Pancreas (tissue), 10 donors: ENCODE data around the gene LIMCH1. TPM values are rescaled to one million over a fixed set of nuclear protein-coding genes. Genes with fewer than 3 reads are reported as not detected.

Source experiments
- ATAC-seq, 4 donors: fragments of 200-7000 bp; cut with Tn5 transposase; one replicate each; pipeline versions ENCODE4 v1.8.0 to v1.9.1; 2020; ENCODE audit warnings: mild to moderate bottlenecking in 4 of 4, moderate library complexity in 4 of 4
- DNase-seq, 6 donors: peaks; one replicate each; pipeline ENCODE4 v3.0.0-alpha.2; 2020
- FAIRE-seq: peaks from 2 replicates; lab custom pipeline; 2012; peaks lifted over from hg19 to GRCh38; lab: Jason Lieb, UNC
- H3K27ac ChIP-seq, 4 donors: fragments of 200-600 bp; sonication (generic); 1 replicate in 3 of 4; 2 replicates in 1 of 4; pipeline versions ENCODE4 v1.5.0 to v1.8.0; 2020
- H3K27me3 ChIP-seq, 4 donors: fragments of 200-600 bp; one replicate each; pipeline ENCODE4 v1.8.0; 2021
- H3K36me3 ChIP-seq, 3 donors: fragments of 200-600 bp; sonication (generic) in 1 of 3; one replicate each; pipeline versions ENCODE4 v1.5.0 to v1.8.0; 2020 to 2021
- H3K4me1 ChIP-seq, 3 donors: fragments of 200-600 bp; one replicate each; pipeline ENCODE4 v1.8.0; 2021
- H3K4me3 ChIP-seq, 4 donors: fragments of 200-600 bp; sonication (generic) in 2 of 4; one replicate each; pipeline versions ENCODE4 v1.5.0 to v1.8.0; 2020 to 2021
- H3K9me3 ChIP-seq, 4 donors: fragments of 200-600 bp; one replicate each; pipeline ENCODE4 v1.8.0; 2021
- CTCF ChIP-seq, 4 donors: fragments of 200-600 bp; sonication (generic) in 3 of 4; IDR thresholded peaks; one replicate each; pipeline versions ENCODE4 v1.5.0 to v1.8.0; 2021; ENCODE audit warnings: antibody characterized with exemption in 4 of 4
- WGBS, 2 donors: extraction: QIAGEN DNeasy Blood & Tissue Kit; methylation state at CpG; one replicate each; pipeline ENCODE4 v1.1.7; 2013; 5-methylcytosine and 5-hydroxymethylcytosine counted together
- intact Hi-C, 3 donors: fragments of 100-400 bp; cut with DNase I; formaldehyde crosslinking; loops; one replicate each; pipeline versions ENCODE4 v1.11.1 to v1.14.2; 2022
- polyA plus RNA-seq, 2 donors: library from polyadenylated mRNA; stranded (reverse); fragments of 200-250 nt; gene quantifications; one replicate each; pipeline ENCODE4 v1.2.3, GENCODE V29; 2013
- total RNA-seq, 6 donors: library from RNA; stranded (reverse); fragmentation: NEBNext Ultra II Directional in 4 of 6; extraction: Animal tissue kit (Norgen Biotek cat#: 25700) in 4 of 6; gene quantifications; one replicate each; pipeline versions ENCODE4 v1.2.1 to v1.2.4, GENCODE V29; 2021 to 2023
- donor health status: healthy with polysubstance abuse.
- donor health status: DM: no; HTN: no; CAD: no; lungs with moderate emphysema.
- donor health status: DM: no; HTN: no; CAD: no.
- donor health status: control.
- donor health status: control.
- donor health status: Bipolar disorder and iron deficiency.
- donor health status: DM: yes; HTN: yes; CAD: no.
- donor health status: DM: no; HTN: no; CAD: no.
- donor health status: DM: no; HTN: no; CAD: no.
- donor health status: DM: yes; HTN: yes; CAD: no.

LIMCH1 gene
- total and polyA plus RNA-seq, 8 donors, result 5.5 to 20.7 (median 11.0) TPM

GRCh38 chr4:41569961-41570360, 32.0 kb downstream of the LIMCH1 start:
- no peaks in the 10 kb centered on the region for H3K36me3 ChIP-seq
- DNase-seq (no peak), ATAC-seq (peak in 2 of 4 donors; percentile 71 to 74), FAIRE-seq (no peak)
- intact Hi-C loops, result no loop called here
- H3K27me3 ChIP-seq, result no peaks in the 10 kb centered on the region
- 58 to 60% methylated on average over 4 of the region's 4 CpGs for WGBS, 2 donors
- no peaks in the 10 kb centered on the region for H3K9me3 ChIP-seq
- H3K27ac ChIP-seq, result no peak overlapping the region
- no peak for TF ChIP-seq CTCF (IDR thresholded peaks at IDR 0.05)
- H3K4me1 ChIP-seq, result peaks cover 0 to 3% (median 0%) of the 10 kb centered on the region in 3 donors
- no peak overlapping the region for H3K4me3 ChIP-seq

GRCh38 chr4:41571422-41571821, 33.5 kb downstream of the LIMCH1 start:
- TF ChIP-seq CTCF (IDR thresholded peaks at IDR 0.05), result no peak
- DNase-seq (no peak), ATAC-seq (no peak), FAIRE-seq (no peak)
- Histone ChIP-seq H3K9me3 (no peaks in the 10 kb centered on the region), H3K36me3 (no peaks in the 10 kb centered on the region), H3K4me1 (peaks cover 0 to 3% (median 0%) of the 10 kb centered on the region in 3 donors), H3K27me3 (no peaks in the 10 kb centered on the region), H3K4me3 (no peak overlapping the region), H3K27ac (no peak overlapping the region)
- intact Hi-C loops, result no loop called here
- 63 to 73% methylated on average over 1 of the region's 1 CpG for WGBS, 2 donors

GRCh38 chr4:41572516-41572915, 34.6 kb downstream of the LIMCH1 start:
- H3K9me3 ChIP-seq, result no peaks in the 10 kb centered on the region
- H3K27me3 ChIP-seq, result no peaks in the 10 kb centered on the region
- no peak overlapping the region for H3K27ac ChIP-seq
- H3K36me3 ChIP-seq, result no peaks in the 10 kb centered on the region
- intact Hi-C loops, result no loop called here
- TF ChIP-seq CTCF (IDR thresholded peaks at IDR 0.05), result no peak
- ATAC-seq (peak in 2 of 4 donors; percentile 33 to 48), FAIRE-seq (no peak), DNase-seq (no peak)
- 24 to 26% methylated on average over 5 of the region's 5 CpGs for WGBS, 2 donors
- H3K4me1 ChIP-seq, result peaks cover 0 to 3% (median 0%) of the 10 kb centered on the region in 3 donors
- no peak overlapping the region for H3K4me3 ChIP-seq

- ATAC-seq, result no peak
- Histone ChIP-seq H3K9me3 (no peaks in the 10 kb centered on the region), H3K4me1 (peaks cover 0 to 3% (median 0%) of the 10 kb centered on the region in 3 donors), H3K4me3 (no peak overlapping the region), H3K27ac (no peak overlapping the region), H3K36me3 (no peaks in the 10 kb centered on the region), H3K27me3 (no peaks in the 10 kb centered on the region)
- intact Hi-C loops, result no loop called here
- TF ChIP-seq CTCF (IDR thresholded peaks at IDR 0.05), result no peak
- WGBS, 2 donors, result 74 to 76% methylated on average over 2 of the region's 2 CpGs
- FAIRE-seq, result no peak
- no peak for DNase-seq
Measured at GRCh38 chr4:41572956-41573355, 35.0 kb downstream of the LIMCH1 start.

- Histone ChIP-seq H3K9me3 (no peaks in the 10 kb centered on the region), H3K36me3 (no peaks in the 10 kb centered on the region), H3K27me3 (no peaks in the 10 kb centered on the region), H3K4me3 (no peak overlapping the region), H3K27ac (no peak overlapping the region), H3K4me1 (peaks cover 0 to 3% (median 0%) of the 10 kb centered on the region in 3 donors)
- TF ChIP-seq CTCF (IDR thresholded peaks at IDR 0.05), result no peak
- no peak for ATAC-seq
- 42 to 45% methylated on average over 4 of the region's 4 CpGs for WGBS, 2 donors
- no peak for DNase-seq
- no peak for FAIRE-seq
- intact Hi-C loops, result no loop called here
Measured at GRCh38 chr4:41573502-41574001, 35.6 kb downstream of the LIMCH1 start.
